ENCODE results near the gene NR5A2.

DNA sequence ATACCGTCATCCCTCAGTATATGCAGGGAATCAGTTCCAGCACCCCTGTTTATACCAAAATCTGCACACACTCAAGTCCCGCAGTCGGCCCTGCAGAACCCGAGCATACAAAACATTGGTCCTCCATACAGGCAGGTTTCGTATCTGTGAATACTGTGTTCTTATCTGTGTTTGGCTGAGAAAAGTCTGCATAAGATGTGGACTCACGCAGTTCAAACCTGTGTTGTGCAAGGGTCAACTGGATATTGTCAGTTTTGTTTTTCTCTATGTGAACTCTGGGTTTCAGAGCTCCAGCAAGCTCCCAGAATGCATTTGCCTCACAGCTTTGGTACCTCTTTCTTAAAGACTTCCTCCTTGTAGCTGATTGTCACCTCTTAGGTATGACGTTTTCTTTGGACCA is 100.6 kb downstream of the NR5A2 start:
- TF ChIP-seq, protein P1, sequence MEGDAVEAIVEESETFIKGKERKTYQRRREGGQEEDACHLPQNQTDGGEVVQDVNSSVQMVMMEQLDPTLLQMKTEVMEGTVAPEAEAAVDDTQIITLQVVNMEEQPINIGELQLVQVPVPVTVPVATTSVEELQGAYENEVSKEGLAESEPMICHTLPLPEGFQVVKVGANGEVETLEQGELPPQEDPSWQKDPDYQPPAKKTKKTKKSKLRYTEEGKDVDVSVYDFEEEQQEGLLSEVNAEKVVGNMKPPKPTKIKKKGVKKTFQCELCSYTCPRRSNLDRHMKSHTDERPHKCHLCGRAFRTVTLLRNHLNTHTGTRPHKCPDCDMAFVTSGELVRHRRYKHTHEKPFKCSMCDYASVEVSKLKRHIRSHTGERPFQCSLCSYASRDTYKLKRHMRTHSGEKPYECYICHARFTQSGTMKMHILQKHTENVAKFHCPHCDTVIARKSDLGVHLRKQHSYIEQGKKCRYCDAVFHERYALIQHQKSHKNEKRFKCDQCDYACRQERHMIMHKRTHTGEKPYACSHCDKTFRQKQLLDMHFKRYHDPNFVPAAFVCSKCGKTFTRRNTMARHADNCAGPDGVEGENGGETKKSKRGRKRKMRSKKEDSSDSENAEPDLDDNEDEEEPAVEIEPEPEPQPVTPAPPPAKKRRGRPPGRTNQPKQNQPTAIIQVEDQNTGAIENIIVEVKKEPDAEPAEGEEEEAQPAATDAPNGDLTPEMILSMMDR (IDR thresholded peaks at IDR 0.05): no peak
- no peak for TF ChIP-seq ATF1 (CRISPR knock-in tag; IDR thresholded peaks at IDR 0.05)
- no peak for TF ChIP-seq CREM (CRISPR knock-in tag; IDR thresholded peaks at IDR 0.05)
- TF ChIP-seq, protein P2, sequence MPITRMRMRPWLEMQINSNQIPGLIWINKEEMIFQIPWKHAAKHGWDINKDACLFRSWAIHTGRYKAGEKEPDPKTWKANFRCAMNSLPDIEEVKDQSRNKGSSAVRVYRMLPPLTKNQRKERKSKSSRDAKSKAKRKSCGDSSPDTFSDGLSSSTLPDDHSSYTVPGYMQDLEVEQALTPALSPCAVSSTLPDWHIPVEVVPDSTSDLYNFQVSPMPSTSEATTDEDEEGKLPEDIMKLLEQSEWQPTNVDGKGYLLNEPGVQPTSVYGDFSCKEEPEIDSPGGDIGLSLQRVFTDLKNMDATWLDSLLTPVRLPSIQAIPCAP (CRISPR knock-in tag; IDR thresholded peaks at IDR 0.05): no peak
- no peak for TF ChIP-seq NR3C1 (CRISPR knock-in tag; conservative IDR thresholded peaks at IDR 0.05; ENCODE audit: low read depth)
- TF ChIP-seq, protein P3, sequence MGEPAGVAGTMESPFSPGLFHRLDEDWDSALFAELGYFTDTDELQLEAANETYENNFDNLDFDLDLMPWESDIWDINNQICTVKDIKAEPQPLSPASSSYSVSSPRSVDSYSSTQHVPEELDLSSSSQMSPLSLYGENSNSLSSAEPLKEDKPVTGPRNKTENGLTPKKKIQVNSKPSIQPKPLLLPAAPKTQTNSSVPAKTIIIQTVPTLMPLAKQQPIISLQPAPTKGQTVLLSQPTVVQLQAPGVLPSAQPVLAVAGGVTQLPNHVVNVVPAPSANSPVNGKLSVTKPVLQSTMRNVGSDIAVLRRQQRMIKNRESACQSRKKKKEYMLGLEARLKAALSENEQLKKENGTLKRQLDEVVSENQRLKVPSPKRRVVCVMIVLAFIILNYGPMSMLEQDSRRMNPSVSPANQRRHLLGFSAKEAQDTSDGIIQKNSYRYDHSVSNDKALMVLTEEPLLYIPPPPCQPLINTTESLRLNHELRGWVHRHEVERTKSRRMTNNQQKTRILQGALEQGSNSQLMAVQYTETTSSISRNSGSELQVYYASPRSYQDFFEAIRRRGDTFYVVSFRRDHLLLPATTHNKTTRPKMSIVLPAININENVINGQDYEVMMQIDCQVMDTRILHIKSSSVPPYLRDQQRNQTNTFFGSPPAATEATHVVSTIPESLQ (CRISPR knock-in tag; IDR thresholded peaks at IDR 0.05): no peak
- TF ChIP-seq, protein P4, sequence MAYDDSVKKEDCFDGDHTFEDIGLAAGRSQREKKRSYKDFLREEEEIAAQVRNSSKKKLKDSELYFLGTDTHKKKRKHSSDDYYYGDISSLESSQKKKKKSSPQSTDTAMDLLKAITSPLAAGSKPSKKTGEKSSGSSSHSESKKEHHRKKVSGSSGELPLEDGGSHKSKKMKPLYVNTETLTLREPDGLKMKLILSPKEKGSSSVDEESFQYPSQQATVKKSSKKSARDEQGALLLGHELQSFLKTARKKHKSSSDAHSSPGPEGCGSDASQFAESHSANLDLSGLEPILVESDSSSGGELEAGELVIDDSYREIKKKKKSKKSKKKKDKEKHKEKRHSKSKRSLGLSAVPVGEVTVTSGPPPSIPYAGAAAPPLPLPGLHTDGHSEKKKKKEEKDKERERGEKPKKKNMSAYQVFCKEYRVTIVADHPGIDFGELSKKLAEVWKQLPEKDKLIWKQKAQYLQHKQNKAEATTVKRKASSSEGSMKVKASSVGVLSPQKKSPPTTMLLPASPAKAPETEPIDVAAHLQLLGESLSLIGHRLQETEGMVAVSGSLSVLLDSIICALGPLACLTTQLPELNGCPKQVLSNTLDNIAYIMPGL (CRISPR knock-in tag; IDR thresholded peaks at IDR 0.05): no peak
- TF ChIP-seq GABPB1 (CRISPR knock-in tag; IDR thresholded peaks at IDR 0.05): no peak
- TF ChIP-seq KAT7 (CRISPR knock-in tag; IDR thresholded peaks at IDR 0.05; ENCODE audit: borderline replicate concordance): no peak
- TF ChIP-seq, protein P5, sequence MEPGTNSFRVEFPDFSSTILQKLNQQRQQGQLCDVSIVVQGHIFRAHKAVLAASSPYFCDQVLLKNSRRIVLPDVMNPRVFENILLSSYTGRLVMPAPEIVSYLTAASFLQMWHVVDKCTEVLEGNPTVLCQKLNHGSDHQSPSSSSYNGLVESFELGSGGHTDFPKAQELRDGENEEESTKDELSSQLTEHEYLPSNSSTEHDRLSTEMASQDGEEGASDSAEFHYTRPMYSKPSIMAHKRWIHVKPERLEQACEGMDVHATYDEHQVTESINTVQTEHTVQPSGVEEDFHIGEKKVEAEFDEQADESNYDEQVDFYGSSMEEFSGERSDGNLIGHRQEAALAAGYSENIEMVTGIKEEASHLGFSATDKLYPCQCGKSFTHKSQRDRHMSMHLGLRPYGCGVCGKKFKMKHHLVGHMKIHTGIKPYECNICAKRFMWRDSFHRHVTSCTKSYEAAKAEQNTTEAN (CRISPR knock-in tag; IDR thresholded peaks at IDR 0.05): no peak
- TF ChIP-seq FOXJ3 (CRISPR knock-in tag; IDR thresholded peaks at IDR 0.05; ENCODE audit: borderline replicate concordance): no peak
- TF ChIP-seq, protein P6, sequence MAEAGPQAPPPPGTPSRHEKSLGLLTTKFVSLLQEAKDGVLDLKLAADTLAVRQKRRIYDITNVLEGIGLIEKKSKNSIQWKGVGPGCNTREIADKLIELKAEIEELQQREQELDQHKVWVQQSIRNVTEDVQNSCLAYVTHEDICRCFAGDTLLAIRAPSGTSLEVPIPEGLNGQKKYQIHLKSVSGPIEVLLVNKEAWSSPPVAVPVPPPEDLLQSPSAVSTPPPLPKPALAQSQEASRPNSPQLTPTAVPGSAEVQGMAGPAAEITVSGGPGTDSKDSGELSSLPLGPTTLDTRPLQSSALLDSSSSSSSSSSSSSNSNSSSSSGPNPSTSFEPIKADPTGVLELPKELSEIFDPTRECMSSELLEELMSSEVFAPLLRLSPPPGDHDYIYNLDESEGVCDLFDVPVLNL (CRISPR knock-in tag; IDR thresholded peaks at IDR 0.05; ENCODE audit: borderline replicate concordance, low read depth): no peak
